Rectal smooth muscle tissue (tissue), 1 donor: ENCODE data around the gene EVC2.

Source experiments
- H3K27ac ChIP-seq: one replicate; pipeline ENCODE4 v1.7.0; 2013; ENCODE audit warnings: low read depth, low read length, inconsistent platforms
- H3K27me3 ChIP-seq: one replicate; pipeline ENCODE4 v1.7.0; 2013; ENCODE audit warnings: low read length; ENCODE audit not compliant: control insufficient read depth, insufficient read depth
- H3K36me3 ChIP-seq: one replicate; pipeline ENCODE4 v1.7.0; 2013; ENCODE audit warnings: low read length; ENCODE audit not compliant: control insufficient read depth, insufficient read depth
- H3K4me1 ChIP-seq: one replicate; pipeline ENCODE4 v1.7.0; 2013; ENCODE audit warnings: low read length; ENCODE audit not compliant: control insufficient read depth, insufficient read depth
- H3K4me3 ChIP-seq: one replicate; pipeline ENCODE4 v1.7.0; 2013; ENCODE audit warnings: low read length
- H3K9ac ChIP-seq: one replicate; pipeline ENCODE4 v1.7.0; 2013; ENCODE audit warnings: low read length

Gene EVC2

GRCh38 chr4:5647351-5647750 lies 61.0 kb downstream of the EVC2 start:
- no peak overlapping the region for H3K9ac ChIP-seq
- H3K27me3 ChIP-seq = no peaks in the 10 kb centered on the region
- no peaks in the 10 kb centered on the region for H3K4me1 ChIP-seq
- H3K27ac ChIP-seq = no peak overlapping the region
- peaks cover 3% of the 10 kb centered on the region for H3K36me3 ChIP-seq
- no peak overlapping the region for H3K4me3 ChIP-seq

GRCh38 chr4:5640096-5640495 lies 68.3 kb downstream of the EVC2 start:
- H3K36me3 ChIP-seq = peaks cover 5% of the 10 kb centered on the region
- no peak overlapping the region for H3K4me3 ChIP-seq
- no peak overlapping the region for H3K27ac ChIP-seq
- H3K9ac ChIP-seq = no peak overlapping the region
- no peaks in the 10 kb centered on the region for H3K4me1 ChIP-seq
- no peaks in the 10 kb centered on the region for H3K27me3 ChIP-seq

- Histone ChIP-seq H3K4me3 (no peak overlapping the region), H3K27me3 (no peaks in the 10 kb centered on the region), H3K27ac (no peak overlapping the region), H3K9ac (no peak overlapping the region), H3K36me3 (peaks cover 5% of the 10 kb centered on the region), H3K4me1 (no peaks in the 10 kb centered on the region)
Observed at GRCh38 chr4:5639556-5639955, 68.8 kb downstream of the EVC2 start.

GRCh38 chr4:5638976-5639375 lies 69.4 kb downstream of the EVC2 start:
- Histone ChIP-seq H3K9ac (no peak overlapping the region), H3K4me3 (no peak overlapping the region), H3K27me3 (no peaks in the 10 kb centered on the region), H3K4me1 (no peaks in the 10 kb centered on the region), H3K36me3 (peaks cover 5% of the 10 kb centered on the region), H3K27ac (no peak overlapping the region)

DNA sequence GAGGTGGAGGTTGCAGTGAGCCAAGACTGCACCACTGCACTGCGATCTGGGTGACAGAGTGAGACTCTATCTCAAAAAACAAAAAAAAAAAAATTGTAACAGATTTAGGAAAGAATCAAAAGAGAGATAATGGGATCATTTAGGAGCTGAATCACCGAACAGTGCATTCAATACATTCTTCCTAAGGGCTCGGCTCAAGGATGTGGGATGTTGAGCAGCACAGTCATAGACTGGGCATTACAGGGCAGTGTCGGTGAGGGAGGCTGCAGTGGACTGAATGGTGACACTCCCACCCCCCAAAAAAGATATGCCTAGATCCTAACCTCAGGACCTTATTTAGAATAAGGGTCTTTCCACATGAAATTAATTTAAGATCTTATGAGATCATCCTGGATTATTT lies 70.0 kb downstream of the EVC2 start:
- Histone ChIP-seq H3K27me3 (no peaks in the 10 kb centered on the region), H3K27ac (no peak overlapping the region), H3K36me3 (peaks cover 6% of the 10 kb centered on the region), H3K4me1 (no peaks in the 10 kb centered on the region), H3K9ac (no peak overlapping the region), H3K4me3 (no peak overlapping the region)

GRCh38 chr4:5636766-5637670 lies 71.3 kb downstream of the EVC2 start:
- Histone ChIP-seq H3K27me3 (no peaks in the 10 kb centered on the region), H3K36me3 (peaks cover 8% of the 10 kb centered on the region), H3K4me1 (no peaks in the 10 kb centered on the region)

GRCh38 chr4:5635826-5636195 lies 72.5 kb downstream of the EVC2 start:
- H3K4me3 ChIP-seq = no peak overlapping the region
- H3K27me3 ChIP-seq = no peaks in the 10 kb centered on the region
- peaks cover 8% of the 10 kb centered on the region for H3K36me3 ChIP-seq
- H3K9ac ChIP-seq = no peak overlapping the region
- no peaks in the 10 kb centered on the region for H3K4me1 ChIP-seq
- H3K27ac ChIP-seq = no peak overlapping the region

More at GRCh38 chr4:5636766-5637670, 71.3 kb downstream of the EVC2 start:
- no peak overlapping the region for H3K4me3 ChIP-seq
- no peak overlapping the region for H3K27ac ChIP-seq
- H3K9ac ChIP-seq = no peak overlapping the region

DNA sequence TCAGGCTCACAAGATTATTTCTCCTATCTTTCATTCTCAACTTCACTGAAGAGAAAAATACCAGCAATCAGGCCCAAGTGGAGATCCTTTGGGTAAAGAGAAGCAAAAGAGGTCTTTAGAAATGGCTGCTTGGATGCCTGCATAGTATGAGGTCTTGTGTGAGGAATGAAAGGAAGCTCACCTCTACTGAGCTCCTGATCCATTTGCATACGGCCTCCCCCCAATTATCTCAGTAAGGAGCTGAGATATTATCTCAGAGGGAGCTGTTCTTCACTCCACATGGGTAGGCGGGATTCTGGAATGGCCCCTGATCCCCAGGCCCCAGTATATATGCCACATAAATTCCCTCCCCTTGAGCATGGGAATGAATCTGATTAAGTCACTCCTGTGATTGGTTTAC lies 75.8 kb downstream of the EVC2 start:
- no peak overlapping the region for H3K27ac ChIP-seq
- H3K27me3 ChIP-seq = no peaks in the 10 kb centered on the region
- H3K4me1 ChIP-seq = no peaks in the 10 kb centered on the region
- no peak overlapping the region for H3K9ac ChIP-seq
- H3K4me3 ChIP-seq = no peak overlapping the region
- H3K36me3 ChIP-seq = peaks cover 4% of the 10 kb centered on the region

DNA sequence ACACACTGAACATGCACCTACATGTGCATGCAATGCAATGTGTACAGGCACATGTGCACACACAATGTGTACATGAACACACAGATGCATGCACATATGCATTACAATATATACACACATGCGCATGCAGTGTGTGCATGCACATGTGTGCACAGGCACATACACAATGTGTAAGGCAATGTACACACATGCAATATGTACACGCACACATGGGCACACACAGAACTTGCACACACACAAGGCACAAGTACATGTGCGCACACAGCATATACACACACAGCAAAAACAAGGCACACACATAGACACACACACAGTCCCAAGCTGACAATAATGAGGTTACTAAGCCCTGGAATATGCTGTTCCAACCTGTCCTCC lies 76.3 kb downstream of the EVC2 start:
- H3K4me3 ChIP-seq = no peak overlapping the region
- H3K4me1 ChIP-seq = no peaks in the 10 kb centered on the region
- peaks cover 4% of the 10 kb centered on the region for H3K36me3 ChIP-seq
- H3K9ac ChIP-seq = no peak overlapping the region
- no peaks in the 10 kb centered on the region for H3K27me3 ChIP-seq
- H3K27ac ChIP-seq = no peak overlapping the region

DNA sequence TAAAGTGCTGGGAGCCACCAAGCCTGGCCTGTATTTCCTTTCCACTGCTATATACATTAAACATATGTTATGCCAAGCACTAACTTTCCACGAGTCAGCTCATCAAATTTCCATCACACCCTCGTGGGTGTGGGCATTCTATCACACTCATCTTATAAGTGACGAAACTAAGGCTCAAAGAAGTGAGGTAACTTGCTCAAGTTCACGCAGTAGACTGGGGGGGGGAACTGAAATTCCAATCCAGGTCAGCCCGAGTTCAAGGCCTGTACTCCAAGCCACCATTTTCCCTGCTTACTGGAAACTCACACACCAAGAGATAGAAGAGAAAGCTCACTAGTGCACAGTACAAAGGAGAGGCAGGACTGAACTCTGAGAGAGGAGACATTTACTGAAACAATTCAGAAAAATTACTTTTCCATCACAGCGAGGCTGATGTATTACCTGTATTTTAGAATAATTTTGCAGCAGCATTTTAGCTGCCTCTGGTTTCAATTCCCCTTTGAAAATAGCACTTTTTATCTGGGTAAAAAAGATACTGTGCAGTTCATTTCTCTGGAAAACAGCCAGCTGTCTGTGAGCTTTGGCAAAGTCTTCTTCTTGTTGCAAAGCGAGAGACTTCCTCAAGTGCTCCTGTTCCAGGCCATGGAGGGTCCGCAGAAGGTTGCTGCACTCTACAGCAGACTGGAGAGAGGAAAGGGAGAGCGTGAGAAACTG lies 76.8 kb downstream of the EVC2 start:
- no peaks in the 10 kb centered on the region for H3K27me3 ChIP-seq
- H3K27ac ChIP-seq = no peak overlapping the region
- H3K9ac ChIP-seq = no peak overlapping the region
- no peak overlapping the region for H3K4me3 ChIP-seq
- no peaks in the 10 kb centered on the region for H3K4me1 ChIP-seq
- H3K36me3 ChIP-seq = peaks cover 4% of the 10 kb centered on the region

DNA sequence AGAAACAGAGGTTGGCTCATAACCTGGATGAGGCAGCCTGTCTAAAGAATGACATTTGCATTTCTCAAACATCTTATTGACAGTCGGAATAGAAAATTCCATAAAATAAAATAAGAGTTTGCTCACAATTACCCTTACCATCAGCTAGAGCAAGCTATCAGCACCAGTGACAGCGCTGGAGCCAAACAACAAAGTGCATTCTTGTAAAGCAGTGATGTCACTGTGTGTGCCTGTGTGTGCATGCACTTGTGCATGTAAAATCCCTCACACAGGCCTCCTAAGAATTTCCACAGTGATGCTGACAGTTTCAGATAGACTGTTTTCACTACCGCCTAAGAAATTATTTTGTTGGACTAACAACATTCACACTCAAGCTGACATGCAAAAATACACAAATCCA lies 77.6 kb downstream of the EVC2 start:
- Histone ChIP-seq H3K36me3 (peaks cover 4% of the 10 kb centered on the region), H3K27me3 (no peaks in the 10 kb centered on the region), H3K27ac (no peak overlapping the region), H3K9ac (no peak overlapping the region), H3K4me1 (no peaks in the 10 kb centered on the region), H3K4me3 (no peak overlapping the region)

DNA sequence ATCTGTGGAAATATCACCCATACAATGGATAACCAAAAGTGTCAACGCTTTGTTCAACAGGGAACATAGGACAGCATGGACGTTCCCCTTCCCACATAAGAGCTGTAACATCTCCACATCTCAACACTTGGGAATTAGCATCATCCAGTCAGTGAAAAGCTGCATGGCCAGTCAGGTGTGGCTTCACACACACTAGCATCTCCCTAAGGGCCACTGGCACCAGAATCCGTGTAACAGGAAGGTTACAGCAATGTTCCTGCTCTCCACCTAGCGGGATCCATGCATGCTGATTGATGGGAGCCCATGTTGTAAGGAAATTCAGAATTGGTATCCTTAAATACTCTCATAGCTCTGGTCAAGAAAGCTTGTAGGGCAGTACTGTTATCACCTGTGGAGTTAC lies 78.8 kb downstream of the EVC2 start:
- peaks cover 8% of the 10 kb centered on the region for H3K36me3 ChIP-seq

GRCh38 chr4:5626913-5627312 lies 81.4 kb downstream of the EVC2 start:
- Histone ChIP-seq H3K4me1 (no peaks in the 10 kb centered on the region), H3K27ac (no peak overlapping the region), H3K4me3 (no peak overlapping the region), H3K27me3 (no peaks in the 10 kb centered on the region), H3K9ac (no peak overlapping the region), H3K36me3 (peaks cover 11% of the 10 kb centered on the region)

More for the DNA sequence above, 78.8 kb downstream of the EVC2 start:
- no peak overlapping the region for H3K27ac ChIP-seq
- H3K9ac ChIP-seq = no peak overlapping the region
- no peak overlapping the region for H3K4me3 ChIP-seq
- H3K27me3 ChIP-seq = no peaks in the 10 kb centered on the region
- H3K4me1 ChIP-seq = no peaks in the 10 kb centered on the region
